Liver (tissue), 3 donors: ENCODE results near the gene BMAL1.

Experiments used
- EGR1 ChIP-seq, 2 donors: IDR thresholded peaks; 2 replicates each; pipeline ENCODE4 v1.6.1; 2016 to 2018; ENCODE audit warnings: antibody characterized with exemption in 2 of 2, low read depth in 2 of 2
- FOXA1 ChIP-seq: IDR thresholded peaks from 2 replicates; pipeline ENCODE4 v1.6.1; 2016; ENCODE audit warnings: antibody characterized with exemption
- FOXA2 ChIP-seq: IDR thresholded peaks from 2 replicates; pipeline ENCODE4 v1.6.1; 2016; ENCODE audit warnings: antibody characterized with exemption
- HNF4A ChIP-seq, 2 donors: conservative IDR thresholded peaks; 2 replicates each; pipeline ENCODE4 v1.6.1; 2016; ENCODE audit warnings: antibody characterized with exemption in 2 of 2, mild to moderate bottlenecking in 2 of 2
- RAD21 ChIP-seq, 2 donors: IDR thresholded peaks; 2 replicates each; pipeline ENCODE4 v1.6.1; 2016; ENCODE audit warnings: antibody characterized with exemption in 2 of 2, mild to moderate bottlenecking in 2 of 2
- TAF1 ChIP-seq: conservative IDR thresholded peaks from 2 replicates; pipeline ENCODE4 v1.6.1; 2016; ENCODE audit warnings: antibody characterized with exemption, mild to moderate bottlenecking
- YY1 ChIP-seq: IDR thresholded peaks from 2 replicates; pipeline ENCODE4 v1.6.1; 2016; ENCODE audit warnings: antibody characterized with exemption, mild to moderate bottlenecking
- TF ChIP-seq, protein P1 (sequence below): fragments of 150-350 bp; IDR thresholded peaks from 2 replicates; pipeline ENCODE4 v1.5.1; 2017; ENCODE audit warnings: improper control_type of control experiment, low read depth, low read length; ENCODE audit not compliant: missing input control
- TF ChIP-seq, protein P2 (sequence below): IDR thresholded peaks from 2 replicates; pipeline ENCODE4 v1.6.1; 2016; ENCODE audit warnings: antibody characterized with exemption
- TF ChIP-seq, protein P3 (sequence below): IDR thresholded peaks from 2 replicates; pipeline ENCODE4 v1.6.1; 2016; ENCODE audit warnings: antibody characterized with exemption
- TF ChIP-seq, protein P4 (sequence below): IDR thresholded peaks from 2 replicates; pipeline ENCODE4 v1.6.1; 2016; ENCODE audit warnings: antibody characterized with exemption
- donor health status: healthy.
- donor health status: healthy.

DNA sequence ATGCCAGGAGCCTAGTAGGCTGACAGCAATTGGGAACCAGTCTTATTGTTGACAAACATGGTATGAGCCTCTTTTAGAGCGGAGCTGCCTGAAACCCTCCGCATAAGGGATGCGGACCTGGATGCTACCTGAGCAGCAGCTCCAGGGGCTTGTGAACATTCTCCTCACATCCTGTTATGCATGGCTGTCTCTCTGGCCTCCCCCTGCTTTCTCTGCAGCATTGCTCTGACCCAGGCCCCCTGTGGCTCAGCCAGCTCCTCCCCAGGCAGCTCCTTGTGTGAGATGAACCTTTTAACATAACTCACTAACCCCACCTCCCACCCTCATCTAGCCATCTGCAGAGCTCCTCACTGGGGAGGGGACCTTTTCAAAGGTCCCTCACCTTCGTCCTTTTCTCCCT lies 6.0 kb downstream of the BMAL1 start:
- TF ChIP-seq, protein P1, sequence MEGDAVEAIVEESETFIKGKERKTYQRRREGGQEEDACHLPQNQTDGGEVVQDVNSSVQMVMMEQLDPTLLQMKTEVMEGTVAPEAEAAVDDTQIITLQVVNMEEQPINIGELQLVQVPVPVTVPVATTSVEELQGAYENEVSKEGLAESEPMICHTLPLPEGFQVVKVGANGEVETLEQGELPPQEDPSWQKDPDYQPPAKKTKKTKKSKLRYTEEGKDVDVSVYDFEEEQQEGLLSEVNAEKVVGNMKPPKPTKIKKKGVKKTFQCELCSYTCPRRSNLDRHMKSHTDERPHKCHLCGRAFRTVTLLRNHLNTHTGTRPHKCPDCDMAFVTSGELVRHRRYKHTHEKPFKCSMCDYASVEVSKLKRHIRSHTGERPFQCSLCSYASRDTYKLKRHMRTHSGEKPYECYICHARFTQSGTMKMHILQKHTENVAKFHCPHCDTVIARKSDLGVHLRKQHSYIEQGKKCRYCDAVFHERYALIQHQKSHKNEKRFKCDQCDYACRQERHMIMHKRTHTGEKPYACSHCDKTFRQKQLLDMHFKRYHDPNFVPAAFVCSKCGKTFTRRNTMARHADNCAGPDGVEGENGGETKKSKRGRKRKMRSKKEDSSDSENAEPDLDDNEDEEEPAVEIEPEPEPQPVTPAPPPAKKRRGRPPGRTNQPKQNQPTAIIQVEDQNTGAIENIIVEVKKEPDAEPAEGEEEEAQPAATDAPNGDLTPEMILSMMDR, result no peak
- TF ChIP-seq YY1 (no peak), FOXA2 (no peak), TAF1 (no peak), FOXA1 (no peak), HNF4A (conservative IDR thresholded peaks at IDR 0.05) (no peak), EGR1 (IDR thresholded peaks at IDR 0.05; ENCODE audit: low read depth in 2 of 2) (no peak), RAD21 (IDR thresholded peaks at IDR 0.05) (no peak)
- TF ChIP-seq, protein P2, sequence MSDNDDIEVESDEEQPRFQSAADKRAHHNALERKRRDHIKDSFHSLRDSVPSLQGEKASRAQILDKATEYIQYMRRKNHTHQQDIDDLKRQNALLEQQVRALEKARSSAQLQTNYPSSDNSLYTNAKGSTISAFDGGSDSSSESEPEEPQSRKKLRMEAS, result no peak
- TF ChIP-seq, protein P3, sequence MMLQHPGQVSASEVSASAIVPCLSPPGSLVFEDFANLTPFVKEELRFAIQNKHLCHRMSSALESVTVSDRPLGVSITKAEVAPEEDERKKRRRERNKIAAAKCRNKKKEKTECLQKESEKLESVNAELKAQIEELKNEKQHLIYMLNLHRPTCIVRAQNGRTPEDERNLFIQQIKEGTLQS, result no peak
- TF ChIP-seq, protein P4, sequence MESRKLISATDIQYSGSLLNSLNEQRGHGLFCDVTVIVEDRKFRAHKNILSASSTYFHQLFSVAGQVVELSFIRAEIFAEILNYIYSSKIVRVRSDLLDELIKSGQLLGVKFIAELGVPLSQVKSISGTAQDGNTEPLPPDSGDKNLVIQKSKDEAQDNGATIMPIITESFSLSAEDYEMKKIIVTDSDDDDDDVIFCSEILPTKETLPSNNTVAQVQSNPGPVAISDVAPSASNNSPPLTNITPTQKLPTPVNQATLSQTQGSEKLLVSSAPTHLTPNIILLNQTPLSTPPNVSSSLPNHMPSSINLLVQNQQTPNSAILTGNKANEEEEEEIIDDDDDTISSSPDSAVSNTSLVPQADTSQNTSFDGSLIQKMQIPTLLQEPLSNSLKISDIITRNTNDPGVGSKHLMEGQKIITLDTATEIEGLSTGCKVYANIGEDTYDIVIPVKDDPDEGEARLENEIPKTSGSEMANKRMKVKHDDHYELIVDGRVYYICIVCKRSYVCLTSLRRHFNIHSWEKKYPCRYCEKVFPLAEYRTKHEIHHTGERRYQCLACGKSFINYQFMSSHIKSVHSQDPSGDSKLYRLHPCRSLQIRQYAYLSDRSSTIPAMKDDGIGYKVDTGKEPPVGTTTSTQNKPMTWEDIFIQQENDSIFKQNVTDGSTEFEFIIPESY, result no peak
